GM18519 (cell line): ENCODE measurements around the gene CCDC87.
"Not testable (repeated sequence)": the region's sequence is repeated elsewhere in the genome, so short reads cannot be mapped to it uniquely, and the experiment has no call there.

ENCODE experiments used
- ATAC-seq: cut with Tn5 transposase; IDR thresholded peaks from one replicate; pipeline ENCODE4 v1.9.1; 2021; ENCODE audit warnings: mild to moderate bottlenecking, moderate library complexity; ENCODE audit not compliant: unreplicated experiment, low FRiP score

Gene CCDC87

DNA sequence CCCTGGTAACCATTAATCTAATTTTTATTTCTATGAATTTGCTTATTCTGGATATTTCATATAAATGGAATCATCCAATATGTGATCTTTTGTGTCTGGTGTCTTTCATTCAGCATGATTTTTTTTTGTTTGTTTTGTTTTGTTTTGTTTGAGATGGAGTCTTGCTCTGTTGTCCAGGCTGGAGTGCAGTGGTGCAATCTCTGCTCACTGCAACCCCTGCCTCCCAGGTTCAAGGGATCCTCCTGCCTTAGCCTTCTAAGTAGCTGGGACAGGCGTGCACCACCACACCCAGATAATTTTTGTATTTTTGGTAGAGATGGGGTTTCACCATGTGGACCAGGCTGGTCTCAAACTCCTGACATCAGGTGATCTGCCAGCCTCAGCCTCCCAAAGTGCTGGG, 7.4 kb downstream of the CCDC87 start:
- not testable (repeated sequence) for ATAC-seq

DNA sequence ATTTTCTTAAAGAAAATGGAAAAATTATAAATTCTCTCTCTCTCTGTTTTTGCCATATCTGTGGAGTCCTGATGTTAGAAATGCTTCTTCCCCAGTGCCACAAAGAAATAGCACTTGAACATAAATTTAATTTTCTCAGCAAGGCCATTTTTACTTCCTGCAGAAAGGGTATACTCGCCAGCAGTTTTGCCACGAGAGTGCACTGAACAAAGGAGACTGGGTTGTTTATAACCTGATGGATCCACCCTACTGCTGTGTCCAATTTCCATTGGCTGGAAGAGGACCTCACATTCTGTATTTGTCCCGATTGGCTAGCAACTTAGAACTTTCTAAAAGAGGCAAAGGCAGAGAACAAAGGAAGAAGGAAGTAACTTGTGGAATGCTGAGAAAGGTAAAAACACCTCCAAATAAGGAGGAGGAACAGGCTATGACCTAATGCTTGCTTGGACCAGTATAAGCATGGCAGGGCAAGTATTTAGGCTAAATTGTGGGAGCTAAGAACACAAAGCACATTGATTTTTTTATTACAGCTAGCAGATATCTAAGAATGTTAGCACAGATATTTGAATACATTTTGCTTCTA, 10.2 kb downstream of the CCDC87 start:
- not testable (repeated sequence) for ATAC-seq

DNA sequence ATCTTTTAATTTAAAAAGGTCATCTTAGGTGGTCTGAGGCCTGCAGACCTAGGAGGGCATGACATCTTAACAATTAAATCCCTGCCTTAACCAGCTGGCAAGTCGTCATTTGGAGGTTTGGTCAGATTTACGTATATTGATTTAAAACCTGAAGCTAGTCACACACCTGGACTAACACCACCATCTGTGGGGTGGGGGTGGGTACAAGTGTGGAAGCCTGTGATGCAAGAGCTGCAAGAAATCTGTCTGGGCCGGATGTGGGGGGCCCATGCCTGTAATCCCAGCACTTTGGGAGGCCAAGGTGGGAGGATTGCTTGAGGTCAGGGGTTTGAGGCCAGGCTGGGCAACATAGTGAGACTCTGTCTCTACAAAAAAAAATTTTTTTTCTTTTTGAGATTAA, 11.6 kb downstream of the CCDC87 start:
- ATAC-seq = no peak

DNA sequence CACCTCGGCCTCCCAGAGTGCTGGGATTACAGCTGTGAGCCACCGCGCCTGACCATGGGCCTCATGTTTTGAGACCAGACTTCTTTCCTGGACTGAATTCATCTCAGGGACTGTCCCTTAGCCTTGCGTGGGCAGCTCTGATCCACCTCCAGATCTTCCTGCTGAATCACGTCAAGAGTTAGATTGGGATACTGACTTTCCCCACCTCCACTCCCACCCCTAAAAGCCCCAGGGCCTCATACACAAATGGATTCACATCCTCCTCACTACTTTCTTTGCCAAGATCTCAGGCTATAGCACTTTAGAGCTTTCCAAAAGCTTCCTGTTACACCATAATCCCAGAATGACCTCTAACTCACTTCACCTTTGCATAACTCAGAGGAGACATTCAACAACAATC, 12.1 kb downstream of the CCDC87 start:
- ATAC-seq = no peak

DNA sequence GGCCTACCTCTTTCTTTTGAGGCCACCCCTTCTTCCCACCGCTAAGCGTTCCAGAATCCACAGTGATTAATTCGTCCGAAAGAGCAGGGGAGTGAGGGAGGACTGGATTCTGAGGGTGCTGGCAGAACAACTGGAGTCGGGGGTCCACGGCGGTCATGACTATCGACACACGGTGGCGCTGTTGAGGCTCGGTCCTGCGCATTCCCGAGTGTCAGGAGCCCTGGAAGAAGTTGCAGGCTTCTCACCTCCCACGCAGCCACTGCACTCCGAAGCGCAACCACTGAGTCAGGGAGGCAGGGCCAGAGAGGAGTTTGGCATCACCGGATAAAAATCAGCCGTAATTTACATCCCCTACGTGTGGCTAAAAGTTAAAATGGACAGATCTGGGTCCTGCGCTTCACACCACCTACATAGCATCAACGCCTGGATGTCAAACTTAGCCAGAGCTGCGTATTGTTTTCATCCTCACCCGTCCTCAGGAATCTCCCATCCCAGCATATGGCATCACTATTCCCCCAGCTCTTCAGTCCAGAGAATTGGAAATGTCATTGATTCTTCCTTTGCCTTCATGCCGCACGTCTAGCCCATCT, 13.8 kb downstream of the CCDC87 start:
- ATAC-seq = no peak

DNA sequence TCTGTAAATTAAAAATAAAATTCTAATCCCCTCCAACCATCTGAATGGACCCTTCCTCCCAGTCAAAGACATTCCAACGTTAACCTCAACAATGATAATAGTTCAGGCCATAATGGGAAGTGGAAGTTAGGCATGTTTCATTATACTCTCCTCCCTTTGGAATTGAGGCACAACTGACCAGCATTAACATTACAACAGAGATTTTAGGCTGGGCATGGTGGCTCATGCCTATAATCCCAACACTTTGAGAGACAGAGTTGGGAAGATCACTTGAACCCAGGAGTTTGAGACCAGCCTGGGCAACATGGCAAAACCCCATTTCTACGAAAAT, 22.0 kb downstream of the CCDC87 start:
- ATAC-seq = no peak

DNA sequence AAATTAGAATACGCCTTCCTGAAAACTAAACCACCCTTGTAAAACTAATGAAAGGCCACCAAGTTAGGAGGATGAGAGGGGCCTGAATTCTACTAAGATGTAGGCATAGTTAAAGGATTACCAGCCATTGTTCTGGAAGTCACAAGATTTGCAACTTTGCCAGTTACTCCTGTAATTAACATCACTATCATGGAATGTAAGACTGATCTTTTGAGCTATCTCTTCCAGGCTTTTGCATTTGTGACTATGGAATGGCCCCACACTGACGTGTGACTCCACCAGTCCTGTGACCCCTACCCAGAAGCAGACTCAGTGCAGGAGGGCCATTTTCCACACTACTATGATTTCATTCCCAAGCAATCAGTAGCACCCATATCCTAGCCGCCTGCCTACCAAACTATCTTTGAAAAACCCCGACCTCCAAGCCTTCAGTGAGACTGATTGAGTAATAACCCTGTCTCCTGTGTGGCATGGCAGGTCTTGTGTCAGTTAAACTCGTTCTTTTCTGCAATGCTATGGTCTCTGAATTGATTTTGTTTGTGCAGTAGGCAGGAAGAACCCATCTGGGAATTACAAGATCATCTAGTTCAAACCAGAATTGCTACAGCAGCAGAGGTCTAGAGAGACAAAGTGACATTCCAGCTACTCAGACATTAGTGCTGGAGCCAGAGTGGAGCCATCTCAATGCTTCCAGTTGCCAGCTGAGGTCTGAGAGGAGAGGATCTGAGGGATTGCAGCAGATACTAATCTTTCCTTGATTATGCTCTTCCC, 22.6 kb downstream of the CCDC87 start:
- ATAC-seq = no peak

DNA sequence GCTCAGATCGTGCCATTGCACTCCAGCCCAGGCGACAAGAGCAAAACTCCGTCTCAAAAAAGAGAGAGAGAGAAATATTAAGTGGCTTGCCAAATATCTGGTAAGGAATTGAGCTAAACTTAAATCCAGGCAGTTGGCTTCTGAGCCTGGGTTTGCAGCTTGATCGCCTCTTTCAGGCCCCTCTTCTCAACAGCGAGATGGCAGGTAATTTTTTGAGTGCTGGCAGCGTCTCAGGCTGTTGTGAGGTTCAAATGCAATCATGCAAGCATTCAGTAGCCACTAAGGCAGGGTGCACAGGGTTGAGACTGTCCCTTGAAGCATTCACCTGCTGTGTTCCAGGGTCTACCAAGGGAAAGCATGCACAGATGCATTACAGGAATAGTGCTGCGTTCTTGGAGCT, 23.8 kb downstream of the CCDC87 start:
- no peak for ATAC-seq

DNA sequence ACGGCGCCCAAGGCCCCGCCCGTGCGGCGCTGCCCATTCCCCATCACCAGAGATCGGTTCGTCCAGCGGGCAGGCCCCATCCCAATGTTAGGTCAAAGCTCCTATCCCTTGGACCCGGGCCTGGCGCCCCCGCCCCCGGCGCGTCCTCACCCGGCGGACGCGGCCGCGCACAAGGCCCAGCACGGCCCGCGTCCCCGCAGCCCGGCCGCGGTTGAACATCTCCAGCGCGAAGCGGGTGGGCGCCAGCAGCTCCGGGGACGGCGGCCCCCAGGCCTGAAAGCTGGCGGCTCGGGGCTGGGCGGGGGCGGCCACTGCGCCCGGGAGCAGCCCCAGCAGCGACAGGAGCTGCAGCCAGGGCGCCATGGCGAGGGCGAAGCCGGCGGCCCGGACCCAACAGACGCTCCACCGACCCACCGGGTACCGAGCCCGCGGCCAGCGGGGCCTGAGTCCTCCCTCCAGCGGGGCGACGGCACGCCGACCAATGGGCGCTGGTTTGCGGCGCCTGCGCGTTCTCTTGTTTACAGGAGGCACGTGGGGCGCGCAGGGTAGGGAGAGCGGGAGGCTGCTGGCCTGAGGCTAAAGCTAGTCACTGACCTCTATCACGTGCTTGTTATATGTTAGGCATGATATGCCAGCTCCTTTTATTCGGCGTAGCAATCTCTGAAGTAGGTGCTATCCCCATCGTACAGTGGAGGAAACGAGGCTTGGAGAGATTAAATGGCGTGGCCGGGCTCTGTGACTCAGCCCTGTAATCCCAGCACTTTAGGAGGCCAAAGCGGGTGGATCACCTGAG, 24.5 kb downstream of the CCDC87 start, which contains the start of gene CTSF:
Gene CTSF, minus strand, starts transcription at position 483 of the 793 bp plus-strand sequence. Its CDS starts 120 bp downstream, at position 363.
- no peak for ATAC-seq

DNA sequence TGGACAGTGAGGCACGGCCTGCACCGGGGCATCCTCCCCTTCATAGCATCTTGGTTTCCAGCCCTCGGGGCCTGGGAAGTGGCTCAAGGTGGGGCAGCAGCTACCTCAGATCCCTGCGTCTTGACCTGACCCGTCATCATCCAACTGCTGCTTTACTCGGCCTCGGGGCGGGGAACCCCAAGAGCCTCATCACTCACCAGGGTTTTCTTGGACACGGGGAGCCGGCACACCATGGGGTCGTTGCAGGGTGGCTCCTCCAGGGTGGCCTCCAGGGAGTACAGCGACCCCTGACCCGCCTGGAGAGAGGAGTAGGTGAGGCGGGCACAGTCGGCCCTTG, 25.1 kb downstream of the CCDC87 start:
- ATAC-seq = no peak

DNA sequence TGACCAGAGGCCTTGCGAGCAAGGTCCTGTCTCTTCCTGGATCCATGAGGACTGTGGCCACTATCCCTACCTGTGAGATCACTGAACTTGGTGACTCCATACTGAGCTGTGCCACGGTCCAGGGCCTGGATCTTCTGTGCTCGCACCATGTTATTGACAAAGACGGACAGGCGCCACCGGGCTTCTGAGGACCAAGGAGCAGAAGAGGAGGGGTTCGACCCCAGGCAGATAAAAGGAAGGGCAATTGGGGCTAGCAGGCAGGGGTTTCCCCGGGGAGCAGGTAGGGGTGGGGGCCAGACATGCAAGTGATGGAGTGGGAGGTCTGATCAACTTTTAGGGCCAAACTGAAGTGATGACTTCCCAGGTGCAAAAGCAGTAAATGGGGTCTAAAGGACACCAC, 26.6 kb downstream of the CCDC87 start:
- no peak for ATAC-seq

DNA sequence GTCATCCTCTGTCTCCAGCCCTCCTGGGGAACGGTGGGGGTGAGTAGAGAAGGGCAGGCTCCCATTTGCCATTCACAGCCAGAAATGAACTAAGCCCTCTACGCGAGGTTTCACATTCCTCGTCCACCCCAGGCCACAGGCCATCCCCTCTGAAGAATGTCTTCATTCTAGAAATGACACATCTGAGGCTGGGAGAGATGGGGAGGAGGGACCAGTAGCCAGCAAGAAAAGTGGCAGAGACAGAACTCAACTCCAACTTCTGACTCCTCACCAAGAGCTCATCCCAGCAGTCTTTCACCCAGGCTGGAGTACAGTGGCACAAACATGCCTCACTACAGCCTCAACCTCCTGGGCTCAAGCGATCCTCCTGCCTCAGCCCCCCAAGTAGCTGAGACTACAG, 27.9 kb downstream of the CCDC87 start:
- no peak for ATAC-seq

DNA sequence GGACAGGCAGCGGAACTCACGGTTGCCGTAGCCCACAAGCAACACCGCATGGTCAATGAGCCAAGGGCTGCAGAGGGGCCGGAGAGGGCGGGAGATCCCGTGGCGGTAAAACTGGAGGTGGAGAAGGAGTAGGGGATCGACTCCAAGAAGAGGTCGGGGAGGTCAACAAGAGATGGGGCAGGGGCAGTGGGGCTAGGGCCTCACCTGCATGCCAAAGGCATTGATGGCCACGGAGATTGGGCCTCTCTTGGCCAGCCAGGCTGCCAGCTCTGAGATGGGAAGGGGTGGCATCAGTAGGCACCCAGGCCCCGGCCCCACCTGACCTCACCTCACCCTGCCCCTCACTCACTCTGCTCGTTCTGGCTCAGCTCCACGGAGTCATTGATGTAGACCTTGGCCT, 28.3 kb downstream of the CCDC87 start:
- ATAC-seq = no peak

DNA sequence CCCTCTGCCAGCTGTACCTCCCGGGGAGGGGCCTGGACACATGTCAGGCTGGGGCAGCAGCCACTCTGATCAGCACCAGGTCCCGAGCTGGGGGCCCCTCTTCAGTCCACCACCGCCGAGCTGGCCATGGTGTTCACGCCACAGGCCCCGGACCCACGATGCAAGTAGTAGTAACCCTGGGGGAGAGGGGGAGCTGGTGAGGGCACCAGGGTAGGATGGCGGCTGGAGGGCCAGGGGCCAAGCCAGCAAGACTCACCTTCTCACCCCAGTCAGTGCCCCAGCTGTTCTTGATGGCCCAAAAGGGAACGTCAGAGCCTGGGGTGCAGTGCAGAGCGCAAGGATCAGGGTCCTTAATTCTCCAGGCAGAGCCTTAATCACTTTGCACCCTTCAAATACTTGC, 29.0 kb downstream of the CCDC87 start:
- ATAC-seq = no peak

DNA sequence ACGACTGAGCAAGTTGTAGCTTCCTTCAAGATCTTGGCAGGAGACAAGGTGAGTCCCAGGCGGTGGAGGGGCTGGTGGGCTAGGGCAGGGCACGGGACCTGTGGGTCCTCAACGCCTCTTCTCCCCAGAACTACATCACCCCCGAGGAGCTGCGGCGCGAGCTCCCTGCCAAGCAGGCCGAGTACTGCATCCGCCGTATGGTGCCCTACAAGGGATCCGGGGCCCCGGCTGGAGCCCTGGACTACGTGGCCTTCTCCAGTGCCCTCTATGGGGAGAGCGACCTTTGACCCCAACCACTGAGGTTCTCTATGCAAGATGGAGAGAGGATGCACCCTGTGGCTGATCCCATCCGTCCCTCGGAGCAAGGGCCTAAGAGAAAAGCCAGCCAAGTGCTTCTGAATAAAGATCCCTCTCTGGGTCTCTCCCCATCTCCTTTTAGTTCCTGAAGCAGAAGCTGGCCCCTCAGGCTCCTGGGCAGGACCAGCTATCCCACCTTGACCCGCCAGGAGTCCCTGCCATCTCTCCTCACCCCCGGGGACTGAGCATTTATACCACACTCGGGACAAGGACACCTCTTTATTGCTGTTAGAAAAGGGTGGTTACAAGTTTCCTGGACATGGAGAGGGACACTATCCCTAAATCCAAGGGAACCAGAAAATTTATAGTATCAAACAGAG, 29.8 kb downstream of the CCDC87 start:
- no peak for ATAC-seq

DNA sequence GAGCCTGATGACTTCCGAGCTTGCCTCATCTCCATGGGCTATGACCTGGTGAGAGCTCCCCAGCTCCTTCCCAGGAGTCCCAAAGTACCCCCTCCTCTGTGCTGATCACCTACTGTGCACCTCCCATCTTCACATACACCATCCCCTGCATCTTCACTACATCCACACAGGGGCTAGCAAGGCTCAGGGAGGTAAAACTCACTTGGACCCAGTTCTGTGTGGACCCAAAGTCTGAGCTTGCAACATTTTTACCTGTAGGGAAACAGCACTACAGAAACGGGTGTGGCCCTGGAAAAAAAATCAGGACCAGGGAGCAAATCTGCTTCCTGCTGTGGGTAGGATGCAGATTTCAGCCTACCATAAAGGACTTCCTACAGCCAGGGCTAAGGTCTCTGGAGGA, 30.6 kb downstream of the CCDC87 start:
- ATAC-seq = no peak

DNA sequence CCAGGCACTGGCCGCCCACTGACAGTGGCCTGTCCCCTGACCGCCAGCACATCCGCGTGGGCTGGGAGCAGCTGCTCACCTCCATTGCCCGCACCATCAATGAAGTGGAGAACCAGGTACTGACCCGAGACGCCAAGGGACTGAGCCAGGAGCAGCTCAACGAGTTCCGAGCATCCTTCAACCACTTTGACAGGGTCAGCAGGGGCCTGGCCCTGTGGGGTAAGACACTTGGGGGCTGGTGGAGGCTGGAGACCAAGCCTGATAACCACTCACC, 31.0 kb downstream of the CCDC87 start:
- ATAC-seq = no peak

DNA sequence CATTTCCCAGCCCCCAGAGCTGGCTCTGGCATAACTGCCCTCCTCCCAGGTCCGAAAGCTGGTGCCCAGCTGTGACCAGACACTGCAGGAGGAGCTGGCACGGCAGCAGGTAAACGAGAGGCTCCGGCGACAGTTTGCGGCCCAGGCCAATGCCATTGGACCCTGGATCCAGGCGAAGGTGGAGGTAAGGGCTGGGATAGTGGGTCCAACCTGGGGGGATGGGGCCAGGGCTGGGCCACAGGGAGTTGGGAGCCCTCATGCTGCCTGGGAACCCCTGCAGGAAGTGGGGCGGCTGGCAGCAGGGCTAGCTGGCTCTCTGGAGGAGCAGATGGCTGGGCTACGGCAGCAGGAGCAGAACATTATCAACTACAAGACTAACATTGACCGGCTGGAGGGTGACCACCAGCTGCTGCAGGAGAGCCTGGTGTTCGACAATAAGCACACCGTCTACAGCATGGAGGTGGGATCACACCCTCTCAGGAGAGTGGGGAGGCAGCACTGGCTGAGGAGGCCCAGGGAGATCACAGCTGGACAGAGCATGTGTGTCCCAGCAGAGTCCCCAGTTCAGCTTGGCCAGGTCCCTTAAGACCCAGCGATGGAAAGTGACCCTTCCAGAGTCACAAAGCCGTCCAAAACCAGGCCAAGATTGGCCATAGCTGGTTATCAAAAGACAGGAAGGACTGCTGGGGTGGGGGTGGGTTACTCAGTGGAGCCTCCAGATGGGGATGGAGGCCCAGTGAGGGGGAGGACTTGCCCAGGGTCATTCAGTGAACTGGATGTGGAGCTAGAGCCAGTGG, 31.5 kb downstream of the CCDC87 start:
- ATAC-seq = no peak

DNA sequence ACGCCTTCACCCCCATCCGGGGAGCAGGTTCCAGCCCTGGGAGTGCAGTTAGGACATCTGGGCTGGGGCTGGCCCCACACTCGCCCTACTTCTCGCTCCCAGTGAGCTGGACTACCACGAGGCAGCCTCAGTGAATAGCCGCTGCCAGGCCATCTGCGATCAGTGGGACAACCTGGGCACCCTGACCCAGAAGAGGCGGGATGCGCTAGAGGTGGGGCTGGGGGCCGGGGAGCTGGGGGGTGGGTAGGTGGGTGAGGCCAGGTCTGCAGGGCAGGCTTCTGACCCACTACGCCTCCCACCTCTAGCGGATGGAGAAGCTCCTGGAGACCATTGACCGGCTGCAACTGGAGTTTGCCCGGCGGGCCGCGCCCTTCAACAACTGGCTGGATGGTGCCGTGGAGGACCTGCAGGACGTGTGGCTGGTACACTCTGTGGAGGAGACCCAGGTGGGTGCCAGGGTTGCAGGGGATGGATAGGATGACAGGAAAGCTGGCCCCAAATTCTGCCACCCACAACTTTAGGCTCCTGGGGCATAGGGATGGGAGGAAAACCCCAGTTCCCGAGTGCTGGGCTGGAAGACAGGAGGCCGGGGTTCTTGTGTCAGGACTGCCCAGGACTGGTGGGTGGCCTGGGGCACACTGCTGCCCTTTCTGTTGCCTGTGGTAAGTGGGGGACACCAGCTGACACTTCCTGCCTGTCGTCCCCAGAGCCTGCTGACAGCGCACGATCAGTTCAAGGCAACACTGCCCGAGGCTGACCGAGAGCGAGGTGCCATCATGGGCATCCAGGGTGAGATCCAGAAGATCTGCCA, 32.8 kb downstream of the CCDC87 start:
- no peak for ATAC-seq
